ENCODE measurements around the gene CTTNBP2.

DNA sequence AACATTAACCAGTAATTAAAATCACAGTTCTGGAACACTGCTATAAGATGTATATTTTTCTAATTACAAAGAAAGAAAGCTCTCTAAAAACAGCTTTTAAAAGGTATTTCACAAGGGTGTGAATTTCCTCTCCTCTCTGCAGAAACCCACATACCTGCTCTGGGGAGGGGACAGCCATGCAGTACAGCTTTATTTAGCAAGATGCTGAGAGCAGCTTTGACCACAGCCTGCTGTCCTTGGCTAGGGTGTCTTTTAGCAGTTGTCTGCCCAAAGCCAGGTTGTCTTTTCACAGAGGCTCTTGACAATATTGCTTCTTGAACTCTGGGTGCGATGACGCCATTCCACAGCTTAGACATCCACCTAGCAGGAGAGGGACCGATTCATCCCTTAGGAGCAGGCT, 148.3 kb downstream of the CTTNBP2 start:
- TF ChIP-seq, protein P1, sequence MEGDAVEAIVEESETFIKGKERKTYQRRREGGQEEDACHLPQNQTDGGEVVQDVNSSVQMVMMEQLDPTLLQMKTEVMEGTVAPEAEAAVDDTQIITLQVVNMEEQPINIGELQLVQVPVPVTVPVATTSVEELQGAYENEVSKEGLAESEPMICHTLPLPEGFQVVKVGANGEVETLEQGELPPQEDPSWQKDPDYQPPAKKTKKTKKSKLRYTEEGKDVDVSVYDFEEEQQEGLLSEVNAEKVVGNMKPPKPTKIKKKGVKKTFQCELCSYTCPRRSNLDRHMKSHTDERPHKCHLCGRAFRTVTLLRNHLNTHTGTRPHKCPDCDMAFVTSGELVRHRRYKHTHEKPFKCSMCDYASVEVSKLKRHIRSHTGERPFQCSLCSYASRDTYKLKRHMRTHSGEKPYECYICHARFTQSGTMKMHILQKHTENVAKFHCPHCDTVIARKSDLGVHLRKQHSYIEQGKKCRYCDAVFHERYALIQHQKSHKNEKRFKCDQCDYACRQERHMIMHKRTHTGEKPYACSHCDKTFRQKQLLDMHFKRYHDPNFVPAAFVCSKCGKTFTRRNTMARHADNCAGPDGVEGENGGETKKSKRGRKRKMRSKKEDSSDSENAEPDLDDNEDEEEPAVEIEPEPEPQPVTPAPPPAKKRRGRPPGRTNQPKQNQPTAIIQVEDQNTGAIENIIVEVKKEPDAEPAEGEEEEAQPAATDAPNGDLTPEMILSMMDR (IDR thresholded peaks at IDR 0.05), result no peak
- TF ChIP-seq POLR2AphosphoS5 (IDR thresholded peaks at IDR 0.05), result no peak
- no peak for TF ChIP-seq POLR2A (IDR thresholded peaks at IDR 0.05)
- TF ChIP-seq EP300 (IDR thresholded peaks at IDR 0.05), result no peak
